Hematopoietic multipotent progenitor cell treated with erythropoietin and hydrocortisone succinate and interleukin-3 and kit ligand, for 17 days (in vitro differentiated cells): Measurements from ENCODE around the gene SLC12A3.

Experiments used
- DNase-seq: peaks from one replicate; pipeline ENCODE4 v3.0.0-alpha.2; 2015; ENCODE audit warnings: low spot score

Gene SLC12A3

GRCh38 chr16:56864960-56865359 lies at the start of gene SLC12A3:
Gene SLC12A3 (plus strand): TSS chr16:56865207. CDS start chr16:56865236, 29 bp downstream.
- no peak for DNase-seq

GRCh38 chr16:56815721-56816120 lies 49.3 kb upstream of the SLC12A3 start:
- no peak for DNase-seq

GRCh38 chr16:56817056-56817455 lies 48.0 kb upstream of the SLC12A3 start:
- no peak for DNase-seq

- no peak for DNase-seq
Measured at GRCh38 chr16:56817938-56818337, 47.1 kb upstream of the SLC12A3 start.

GRCh38 chr16:56823081-56823733 lies 41.8 kb upstream of the SLC12A3 start:
- DNase-seq, result no peak

- DNase-seq, result no peak
Measured at GRCh38 chr16:56824331-56824730, 40.7 kb upstream of the SLC12A3 start.

GRCh38 chr16:56824804-56825203 lies 40.2 kb upstream of the SLC12A3 start:
- no peak for DNase-seq

- DNase-seq, result no peak
Measured at GRCh38 chr16:56825826-56826225, 39.2 kb upstream of the SLC12A3 start.

GRCh38 chr16:56828647-56829046 lies 36.4 kb upstream of the SLC12A3 start:
- no peak for DNase-seq

- DNase-seq, result no peak
Measured at GRCh38 chr16:56830669-56831068, 34.3 kb upstream of the SLC12A3 start.

- no peak for DNase-seq
Measured at GRCh38 chr16:56832768-56833167, 32.2 kb upstream of the SLC12A3 start.

- no peak for DNase-seq
Measured at GRCh38 chr16:56833243-56833970, 31.6 kb upstream of the SLC12A3 start.

- DNase-seq, result no peak
Measured at GRCh38 chr16:56835320-56835719, 29.7 kb upstream of the SLC12A3 start.

- no peak for DNase-seq
Measured at GRCh38 chr16:56836410-56837230, 28.4 kb upstream of the SLC12A3 start.

- DNase-seq, result no peak
Measured at GRCh38 chr16:56838622-56839337, 26.2 kb upstream of the SLC12A3 start.

- DNase-seq, result no peak
Measured at GRCh38 chr16:56841233-56841632, 23.8 kb upstream of the SLC12A3 start.

- no peak for DNase-seq
Measured at GRCh38 chr16:56841659-56842058, 23.3 kb upstream of the SLC12A3 start.

GRCh38 chr16:56842133-56842532 lies 22.9 kb upstream of the SLC12A3 start:
- no peak for DNase-seq

- no peak for DNase-seq
Measured at GRCh38 chr16:56844056-56844455, 21.0 kb upstream of the SLC12A3 start.

GRCh38 chr16:56847173-56847910 lies 17.7 kb upstream of the SLC12A3 start:
- DNase-seq, result no peak
